HepG2 (cell line): Measurements from ENCODE around the gene CHMP5. TPM values are rescaled to one million over a fixed set of nuclear protein-coding genes. Genes with fewer than 3 reads are reported as not detected.

Experiments
- DZIP1 ChIP-seq: sonication (generic); formaldehyde crosslinking; IDR thresholded peaks from 2 replicates; pipeline ENCODE4 v1.5.0; 2020; ENCODE audit warnings: mild to moderate bottlenecking, missing genetic modification reagents
- HDAC6 ChIP-seq: fragments of 200-600 bp; sonication (generic); IDR thresholded peaks from 2 replicates; pipeline ENCODE4 v1.7.0; 2017; ENCODE audit warnings: mild to moderate bottlenecking, antibody characterized with exemption, low read length, low read depth
- HMG20B ChIP-seq: conservative IDR thresholded peaks from 2 replicates; pipeline ENCODE4 v1.6.1; 2016; ENCODE audit warnings: missing genetic modification reagents, missing compliant biosample characterization
- HNF4A ChIP-seq: sonication (generic); formaldehyde crosslinking; IDR thresholded peaks from 2 replicates; pipeline ENCODE4 v1.4.0; 2020; ENCODE audit warnings: missing genetic modification reagents
- HNRNPK ChIP-seq: fragments of 200-400 bp; formaldehyde crosslinking; IDR thresholded peaks from 2 replicates; pipeline ENCODE4 v1.6.1; 2018; ENCODE audit warnings: low read length, low read depth, moderate library complexity, mild to moderate bottlenecking; ENCODE audit not compliant: poor library complexity, severe bottlenecking
- NFE2L2 ChIP-seq: fragments of 150-350 bp; IDR thresholded peaks from 2 replicates; pipeline ENCODE4 v1.6.1; 2014; ENCODE audit warnings: low read length
- SAFB2 ChIP-seq: sonication (generic); formaldehyde crosslinking; IDR thresholded peaks from 2 replicates; pipeline ENCODE4 v1.5.1; 2020; ENCODE audit warnings: missing genetic modification reagents, low read depth, mild to moderate bottlenecking, borderline replicate concordance
- TCF12 ChIP-seq, 2 experiments: fragments of 450-650 bp in 1 of 2; sonication (generic) in 1 of 2; formaldehyde crosslinking in 1 of 2; IDR thresholded peaks; 2 replicates each; pipeline versions ENCODE4 v1.6.1 to v1.8.0; 2017 to 2022; ENCODE audit warnings: antibody characterized with exemption in 1 of 2, mild to moderate bottlenecking in 1 of 2, missing genetic modification reagents in 1 of 2, moderate library complexity in 1 of 2
- TRIM22 ChIP-seq: fragments of 450-650 bp; IDR thresholded peaks from 2 replicates; pipeline ENCODE4 v1.6.1; 2017
- TSC22D2 ChIP-seq: sonication (generic); formaldehyde crosslinking; IDR thresholded peaks from 2 replicates; pipeline ENCODE4 v1.5.1; 2020; ENCODE audit warnings: missing genetic modification reagents, mild to moderate bottlenecking, borderline replicate concordance
- ZBTB34 ChIP-seq: sonication (generic); formaldehyde crosslinking; IDR thresholded peaks from 2 replicates; pipeline ENCODE4 v1.8.0; 2022; ENCODE audit warnings: mild to moderate bottlenecking, missing genetic modification reagents
- ZNF503 ChIP-seq: sonication (generic); formaldehyde crosslinking; IDR thresholded peaks from 2 replicates; pipeline ENCODE4 v1.4.0; 2020; ENCODE audit warnings: missing genetic modification reagents
- ZNF577 ChIP-seq: sonication (generic); formaldehyde crosslinking; IDR thresholded peaks from 2 replicates; pipeline ENCODE4 v1.4.0; 2020; ENCODE audit warnings: mild to moderate bottlenecking, low read depth, missing genetic modification reagents, borderline replicate concordance
- ZNF615 ChIP-seq: sonication (generic); formaldehyde crosslinking; IDR thresholded peaks from 2 replicates; pipeline ENCODE4 v1.5.0; 2020; ENCODE audit warnings: mild to moderate bottlenecking, missing genetic modification reagents, borderline replicate concordance
- ZNF784 ChIP-seq: sonication (generic); formaldehyde crosslinking; IDR thresholded peaks from 2 replicates; pipeline ENCODE4 v1.5.1; 2020; ENCODE audit warnings: missing genetic modification reagents, mild to moderate bottlenecking, borderline replicate concordance
- ZSCAN31 ChIP-seq: sonication (generic); formaldehyde crosslinking; IDR thresholded peaks from 2 replicates; pipeline ENCODE4 v1.5.0; 2020; ENCODE audit warnings: low read depth, mild to moderate bottlenecking, missing genetic modification reagents
- polyA plus RNA-seq, 8 experiments: library from polyadenylated mRNA; depleted of rRNA in 3 of 8; stranded (reverse) in 7 of 8; unstranded in 1 of 8; fragments of >200 nt; fragmentation: Illumina TruSeq in 4 of 8; extraction: Trizol in 4 of 8; gene quantifications; 2 replicates each; pipeline versions ENCODE4 v1.2.1 to v1.2.3, GENCODE V29; 2011 to 2016; ENCODE audit warnings: low read depth in 4 of 8, missing spikeins in 1 of 8, mixed read lengths in 1 of 8; ENCODE audit not compliant: insufficient read depth in 1 of 8
- total RNA-seq, 5 experiments: library from RNA; depleted of rRNA; stranded (reverse); fragments of >200 nt; fragmentation: Illumina TruSeq; extraction: Trizol; gene quantifications; 2 replicates each; pipeline ENCODE4 v1.2.3, GENCODE V29; 2016; ENCODE audit warnings: low read depth in 1 of 5
- TF ChIP-seq, protein P1 (sequence below): sonication (generic); formaldehyde crosslinking; IDR thresholded peaks from 2 replicates; pipeline ENCODE4 v1.4.0; 2020; ENCODE audit warnings: mild to moderate bottlenecking, missing genetic modification reagents

The CHMP5 gene
- total and polyA plus RNA-seq, 2 of the 13 experiments (the other 11 are each of a cell fraction or from before 2014, with no cell fraction given) = 46.0 to 57.3 TPM

GRCh38 chr9:33264473-33265177 is at the start of gene CHMP5, which contains the start of gene BAG1 (continued):
- TF ChIP-seq ZBTB34 (no peak), SAFB2 (CRISPR knock-in tag) (no peak), ZNF577 (CRISPR knock-in tag) (no peak), HNF4A (CRISPR knock-in tag) (no peak), TSC22D2 (CRISPR knock-in tag) (no peak), ZNF784 (CRISPR knock-in tag) (no peak), ZNF503 (CRISPR knock-in tag) (no peak), ZSCAN31 (no peak), TRIM22 (no peak), ZNF615 (CRISPR knock-in tag) (no peak), HNRNPK (peak; percentile 44), HMG20B (CRISPR knock-in tag) (no peak), TCF12 (IDR thresholded peaks at IDR 0.05) (no peak), TCF12 (CRISPR knock-in tag; IDR thresholded peaks at IDR 0.05) (no peak), DZIP1 (CRISPR knock-in tag) (no peak), HDAC6 (no peak), NFE2L2 (no peak)
- TF ChIP-seq, protein P1, sequence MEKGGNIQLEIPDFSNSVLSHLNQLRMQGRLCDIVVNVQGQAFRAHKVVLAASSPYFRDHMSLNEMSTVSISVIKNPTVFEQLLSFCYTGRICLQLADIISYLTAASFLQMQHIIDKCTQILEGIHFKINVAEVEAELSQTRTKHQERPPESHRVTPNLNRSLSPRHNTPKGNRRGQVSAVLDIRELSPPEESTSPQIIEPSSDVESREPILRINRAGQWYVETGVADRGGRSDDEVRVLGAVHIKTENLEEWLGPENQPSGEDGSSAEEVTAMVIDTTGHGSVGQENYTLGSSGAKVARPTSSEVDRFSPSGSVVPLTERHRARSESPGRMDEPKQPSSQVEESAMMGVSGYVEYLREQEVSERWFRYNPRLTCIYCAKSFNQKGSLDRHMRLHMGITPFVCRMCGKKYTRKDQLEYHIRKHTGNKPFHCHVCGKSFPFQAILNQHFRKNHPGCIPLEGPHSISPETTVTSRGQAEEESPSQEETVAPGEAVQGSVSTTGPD (CRISPR knock-in tag) = no peak
